ENCODE data around the gene C2orf49. TPM values are rescaled to one million over a fixed set of nuclear protein-coding genes. Genes with fewer than 3 reads are reported as not detected.

Gene C2orf49
- total RNA-seq, 1 donor, result 18.1 TPM

DNA sequence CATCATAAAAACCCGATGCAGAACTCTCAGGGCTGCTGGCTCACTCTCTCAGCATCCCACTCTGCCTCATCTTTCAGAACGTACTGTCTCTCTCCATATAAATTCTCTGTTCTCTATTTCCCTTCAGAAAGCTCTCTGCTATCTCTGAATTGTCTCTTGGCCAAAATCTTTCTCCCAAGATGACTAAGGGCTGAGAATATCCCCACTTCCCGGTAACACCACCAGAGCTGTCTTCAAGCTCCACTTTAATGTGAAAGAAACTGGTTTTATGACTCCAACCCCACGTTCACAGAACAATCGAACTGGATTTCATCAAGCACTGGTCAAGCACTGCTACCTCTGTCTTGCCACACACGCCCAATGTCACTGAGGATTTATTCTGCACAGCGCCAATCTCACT lies 30.2 kb upstream of the C2orf49 start:
- Histone ChIP-seq H3K79me2 (ENCODE audit: insufficient read depth, low read length) (peaks cover 84% of the 10 kb centered on the region), H3K27me3 (ENCODE audit: insufficient read depth, low read length) (no peaks in the 10 kb centered on the region), H3K9me3 (ENCODE audit: low read depth, low read length) (no peaks in the 10 kb centered on the region), H3K27ac (ENCODE audit: low read depth, low read length) (no peak overlapping the region), H4K20me1 (ENCODE audit: insufficient read depth, low read length) (peaks cover 19% of the 10 kb centered on the region), H3K4me2 (ENCODE audit: insufficient read depth, low read length) (no peak overlapping the region), H2AFZ (ENCODE audit: low read length) (no peak overlapping the region), H3K4me3 (ENCODE audit: insufficient read depth, low read length) (no peak overlapping the region), H3K4me1 (ENCODE audit: insufficient read depth, low read length) (peaks cover 2% of the 10 kb centered on the region), H3K36me3 (ENCODE audit: insufficient read depth, low read length) (peaks cover 21% of the 10 kb centered on the region)
- DNase-seq (ENCODE audit: insufficient read length, low spot score, missing footprints), result no peak
- TF ChIP-seq CTCF (IDR thresholded peaks at IDR 0.05; ENCODE audit: extremely low read depth, low read depth, low read length), result no peak

- Histone ChIP-seq H3K9me3 (ENCODE audit: low read depth, low read length) (no peaks in the 10 kb centered on the region), H3K4me1 (ENCODE audit: insufficient read depth, low read length) (peaks cover 2% of the 10 kb centered on the region), H3K27ac (ENCODE audit: low read depth, low read length) (no peak overlapping the region), H3K4me2 (ENCODE audit: insufficient read depth, low read length) (no peak overlapping the region), H3K79me2 (ENCODE audit: insufficient read depth, low read length) (peaks cover 85% of the 10 kb centered on the region), H4K20me1 (ENCODE audit: insufficient read depth, low read length) (peaks cover 19% of the 10 kb centered on the region), H3K36me3 (ENCODE audit: insufficient read depth, low read length) (peaks cover 21% of the 10 kb centered on the region), H2AFZ (ENCODE audit: low read length) (no peak overlapping the region), H3K4me3 (ENCODE audit: insufficient read depth, low read length) (no peak overlapping the region), H3K27me3 (ENCODE audit: insufficient read depth, low read length) (no peaks in the 10 kb centered on the region)
- TF ChIP-seq CTCF (IDR thresholded peaks at IDR 0.05; ENCODE audit: extremely low read depth, low read depth, low read length), result no peak
- no peak for DNase-seq (ENCODE audit: insufficient read length, low spot score, missing footprints)
These were observed 29.8 kb upstream of the C2orf49 start for GRCh38 chr2:105307550-105307949.

- TF ChIP-seq CTCF (IDR thresholded peaks at IDR 0.05; ENCODE audit: extremely low read depth, low read depth, low read length), result no peak
- no peak overlapping the region for H2AFZ ChIP-seq (ENCODE audit: low read length)
- no peaks in the 10 kb centered on the region for H3K9me3 ChIP-seq (ENCODE audit: low read depth, low read length)
- peaks cover 84% of the 10 kb centered on the region for H3K79me2 ChIP-seq (ENCODE audit: insufficient read depth, low read length)
- H3K4me3 ChIP-seq (ENCODE audit: insufficient read depth, low read length), result no peak overlapping the region
- no peak for DNase-seq (ENCODE audit: insufficient read length, low spot score, missing footprints)
- H3K36me3 ChIP-seq (ENCODE audit: insufficient read depth, low read length), result peaks cover 21% of the 10 kb centered on the region
- peaks cover 2% of the 10 kb centered on the region for H3K4me1 ChIP-seq (ENCODE audit: insufficient read depth, low read length)
- no peaks in the 10 kb centered on the region for H3K27me3 ChIP-seq (ENCODE audit: insufficient read depth, low read length)
- no peak overlapping the region for H3K27ac ChIP-seq (ENCODE audit: low read depth, low read length)
- H4K20me1 ChIP-seq (ENCODE audit: insufficient read depth, low read length), result peaks cover 19% of the 10 kb centered on the region
- H3K4me2 ChIP-seq (ENCODE audit: insufficient read depth, low read length), result no peak overlapping the region
These were observed 29.4 kb upstream of the C2orf49 start for GRCh38 chr2:105307962-105308361.

GRCh38 chr2:105308382-105309146 lies 28.8 kb upstream of the C2orf49 start:
- no peaks in the 10 kb centered on the region for H3K9me3 ChIP-seq (ENCODE audit: low read depth, low read length)
- DNase-seq (ENCODE audit: insufficient read length, low spot score, missing footprints), result no peak
- no peak for TF ChIP-seq CTCF (IDR thresholded peaks at IDR 0.05; ENCODE audit: extremely low read depth, low read depth, low read length)
- H3K27ac ChIP-seq (ENCODE audit: low read depth, low read length), result no peak overlapping the region
- H3K79me2 ChIP-seq (ENCODE audit: insufficient read depth, low read length), result peaks cover 84% of the 10 kb centered on the region
- no peaks in the 10 kb centered on the region for H3K27me3 ChIP-seq (ENCODE audit: insufficient read depth, low read length)
- no peak overlapping the region for H3K4me3 ChIP-seq (ENCODE audit: insufficient read depth, low read length)
- H4K20me1 ChIP-seq (ENCODE audit: insufficient read depth, low read length), result peaks cover 19% of the 10 kb centered on the region
- H3K4me2 ChIP-seq (ENCODE audit: insufficient read depth, low read length), result no peak overlapping the region
- H3K36me3 ChIP-seq (ENCODE audit: insufficient read depth, low read length), result peaks cover 21% of the 10 kb centered on the region
- H3K4me1 ChIP-seq (ENCODE audit: insufficient read depth, low read length), result peaks cover 2% of the 10 kb centered on the region
- no peak overlapping the region for H2AFZ ChIP-seq (ENCODE audit: low read length)
